HL-60/S4 treated with phorbol 12-myristate 13-acetate at 8.2 ng/mL for 4 days and 3 days (cell line): ENCODE data around the gene TUBB6.

Source experiments
- in situ Hi-C: fragments of 300-500 bp; cut with MboI; formaldehyde crosslinking; loops from 2 replicates; pipeline ENCODE4 v1.15.0; 2022; ENCODE audit warnings: low sequenced_read_pairs

TUBB6 gene

DNA sequence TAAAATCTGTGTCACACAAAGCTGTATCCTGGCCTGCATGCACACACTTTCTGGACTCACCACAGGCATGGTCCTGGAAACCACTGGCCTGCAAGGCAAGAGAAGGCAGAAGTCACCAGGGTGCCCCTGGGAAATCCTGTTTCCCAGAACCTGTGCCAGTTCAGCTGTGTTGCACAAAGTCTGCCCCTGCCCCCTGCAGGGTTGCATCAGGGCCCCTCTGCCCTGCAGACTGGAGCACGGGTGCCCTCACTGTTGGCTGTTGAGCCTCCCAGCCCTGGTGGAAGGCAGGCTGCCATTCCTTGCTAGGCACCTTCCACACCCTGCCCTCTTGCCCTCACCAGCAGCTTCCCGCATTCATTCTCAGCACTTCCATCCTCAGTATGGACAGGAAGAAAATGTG lies 18.0 kb upstream of the TUBB6 start:
- in situ Hi-C loops: no loop called here

DNA sequence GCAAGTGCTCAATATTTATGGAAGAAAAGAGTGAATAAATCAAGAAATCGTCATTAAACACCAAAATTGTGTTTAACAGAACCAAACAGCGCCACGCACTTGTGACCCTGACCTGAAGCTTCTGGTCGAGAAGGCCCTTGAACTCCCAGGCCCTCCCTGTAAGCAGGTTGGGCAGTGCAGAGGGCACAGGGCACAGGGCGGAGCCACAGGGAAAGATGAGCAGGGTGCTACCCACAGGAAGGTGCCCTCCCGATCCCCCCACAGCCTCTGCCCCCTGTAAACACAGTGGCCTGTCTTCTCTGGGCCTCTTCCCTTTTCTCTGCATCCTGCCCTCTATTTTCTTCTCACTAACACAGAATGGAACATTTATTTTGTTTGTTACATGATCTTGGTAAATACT lies 16.9 kb upstream of the TUBB6 start:
- in situ Hi-C loops: no loop called here

DNA sequence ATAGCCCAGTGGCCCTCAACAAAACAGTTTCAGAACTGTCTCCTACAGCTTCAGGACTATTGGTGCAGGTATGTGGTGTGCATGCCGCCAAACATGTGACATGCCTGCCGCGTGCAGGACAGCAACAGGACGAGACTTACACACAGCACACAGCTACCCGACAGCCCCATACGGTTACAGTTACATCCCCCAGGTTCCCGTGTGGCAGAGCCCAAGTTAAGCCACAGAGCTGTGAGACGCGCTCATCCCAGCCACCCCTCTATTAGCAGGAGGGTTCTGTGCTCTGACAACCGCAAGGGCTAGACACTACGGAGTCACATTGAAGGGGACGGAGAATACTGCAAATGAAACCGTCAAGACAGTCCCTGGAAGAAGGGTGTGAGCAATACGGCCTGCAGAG lies 16.4 kb upstream of the TUBB6 start:
- in situ Hi-C loops: no loop called here

DNA sequence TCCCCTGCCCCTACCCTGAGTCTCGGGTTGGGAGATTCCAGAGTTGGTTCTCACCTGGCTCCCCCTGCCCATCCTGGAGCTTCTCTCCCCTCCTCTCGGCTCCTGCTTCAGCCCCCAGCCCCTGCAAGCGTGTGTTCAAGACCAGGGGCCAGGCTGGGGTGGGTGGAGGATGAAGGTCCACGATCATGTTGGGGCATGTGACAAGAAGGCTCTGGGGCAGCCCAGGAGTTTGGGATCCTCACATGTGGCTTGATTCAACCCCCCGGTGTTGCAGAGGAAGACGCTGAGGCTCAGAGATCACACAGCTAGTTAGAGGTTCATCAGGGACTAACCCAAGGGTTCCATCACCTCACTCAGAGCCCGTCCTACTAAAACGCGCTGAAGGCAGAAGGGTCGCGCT lies 14.2 kb upstream of the TUBB6 start:
- in situ Hi-C loops: no loop called here

DNA sequence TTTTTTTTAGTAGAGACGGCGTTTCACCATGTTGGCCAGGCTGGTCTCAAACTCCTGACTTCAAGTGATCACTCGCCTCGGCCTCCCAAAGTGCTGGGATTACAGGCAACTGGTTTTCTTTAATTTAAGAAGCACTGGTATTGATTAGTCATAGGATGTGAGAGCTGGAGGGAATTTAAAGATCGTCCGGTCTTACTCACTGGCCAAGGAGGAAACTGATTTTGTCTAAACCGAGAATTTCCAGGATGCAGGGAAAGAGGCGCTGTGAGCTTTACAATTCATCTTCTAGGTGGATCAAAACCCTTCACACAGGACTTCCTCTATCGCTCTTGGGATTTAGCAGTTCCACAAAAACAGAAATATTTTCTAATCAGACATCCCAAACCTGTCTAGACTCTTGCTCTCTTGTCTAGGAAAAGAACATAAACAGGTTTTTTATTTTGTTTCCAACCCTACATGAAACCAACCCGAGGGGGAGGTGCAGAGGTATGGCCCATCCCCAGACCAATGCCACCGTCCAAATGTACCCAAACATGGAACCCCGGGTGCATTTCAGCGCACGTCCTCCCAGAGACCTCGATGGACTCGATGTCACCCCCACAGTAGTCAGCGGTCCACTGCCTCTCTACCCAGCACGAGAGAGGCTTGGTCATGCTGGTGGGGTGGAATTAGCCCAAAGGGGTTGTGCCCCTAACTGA lies 12.5 kb upstream of the TUBB6 start:
- in situ Hi-C loops: no loop called here

DNA sequence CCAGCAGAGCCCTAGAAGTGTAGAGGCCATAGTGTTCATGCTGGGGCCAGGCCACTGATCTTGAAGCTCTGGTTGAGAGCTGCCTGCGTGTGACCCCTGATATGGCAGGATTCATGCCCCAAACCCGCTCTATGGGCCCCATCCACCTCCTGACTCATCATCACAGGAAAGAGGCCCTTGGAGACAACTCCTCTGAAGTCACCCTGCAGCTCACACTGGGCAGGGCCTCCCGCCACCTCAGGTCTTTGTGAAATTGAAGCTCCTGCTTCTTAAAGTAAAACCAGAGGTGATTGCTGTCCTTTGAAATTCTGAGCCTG lies 12.0 kb upstream of the TUBB6 start:
- in situ Hi-C loops: no loop called here

DNA sequence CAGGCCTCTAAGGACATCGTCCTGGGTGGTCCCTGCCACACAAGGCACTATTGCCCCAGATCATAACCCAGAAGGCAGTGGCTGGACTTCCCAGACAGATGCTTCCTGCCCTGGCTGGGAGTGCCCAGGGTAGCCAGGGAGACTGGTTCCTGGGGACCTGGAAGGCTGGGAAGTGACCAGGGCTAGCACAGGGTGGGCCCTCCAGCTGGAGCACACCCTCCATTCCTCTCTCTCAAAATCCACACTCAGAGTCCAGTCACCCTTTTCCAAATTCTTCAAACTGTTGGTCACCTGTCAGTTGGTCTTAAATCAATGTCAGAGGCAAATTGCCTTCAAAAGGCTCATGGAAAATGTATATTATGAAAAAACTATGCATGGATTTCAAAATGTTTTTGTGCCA lies 11.6 kb upstream of the TUBB6 start:
- in situ Hi-C loops: no loop called here

DNA sequence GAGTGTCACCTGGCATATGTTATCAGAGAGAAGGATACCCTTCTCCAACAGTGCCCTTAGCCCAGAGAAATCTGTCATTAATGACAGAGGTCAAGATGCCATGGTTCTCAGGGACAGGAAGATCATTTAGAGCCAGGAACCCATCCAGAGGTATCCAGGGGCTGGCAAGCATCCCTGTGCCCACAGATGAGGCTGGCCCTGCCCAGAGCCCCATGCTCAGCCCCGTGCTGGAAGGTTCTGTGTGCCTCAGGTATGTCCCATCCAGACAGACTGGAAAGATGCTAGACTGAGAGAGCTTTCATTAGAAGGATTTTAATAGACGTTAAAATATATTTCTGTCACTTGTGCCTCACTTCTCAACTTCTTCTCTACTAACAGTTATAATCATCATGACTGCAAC lies 8.2 kb upstream of the TUBB6 start:
- in situ Hi-C loops: no loop called here

DNA sequence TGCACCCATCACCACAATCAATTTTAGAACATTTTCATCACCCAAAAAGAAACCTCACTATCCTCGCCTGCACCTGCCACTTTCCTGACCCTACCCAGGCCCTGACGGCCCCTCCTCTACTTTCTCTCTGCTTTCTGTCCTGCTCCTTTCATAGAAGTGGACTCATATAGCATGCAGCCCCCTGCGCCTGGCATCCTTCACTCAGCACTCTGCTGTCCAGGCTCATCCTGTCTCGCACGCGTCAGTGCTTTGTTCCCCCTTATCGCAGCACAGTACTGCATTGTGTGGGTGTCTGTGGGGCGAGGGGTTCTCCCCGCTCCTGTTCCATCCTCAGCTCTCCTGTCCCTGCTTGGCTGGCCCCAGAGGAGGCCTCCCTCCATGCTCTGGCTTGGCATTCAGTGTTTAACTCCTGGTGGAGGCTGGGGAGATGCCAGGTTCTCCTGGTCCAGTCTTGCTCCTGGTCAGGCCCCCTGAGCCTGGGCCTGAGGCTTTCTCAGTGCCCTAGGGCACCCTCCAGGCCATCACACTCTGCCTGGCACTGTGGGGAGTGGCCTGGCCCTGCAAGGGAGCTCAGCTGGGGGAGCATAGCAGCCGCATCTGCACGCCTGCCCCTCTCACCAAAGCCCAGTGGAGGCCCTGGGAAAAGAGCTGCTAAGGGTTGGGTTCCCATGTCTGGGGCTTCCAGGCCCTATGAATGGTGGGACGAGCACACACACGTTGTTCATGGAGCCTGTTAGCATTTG lies 6.6 kb upstream of the TUBB6 start:
- in situ Hi-C loops: no loop called here

DNA sequence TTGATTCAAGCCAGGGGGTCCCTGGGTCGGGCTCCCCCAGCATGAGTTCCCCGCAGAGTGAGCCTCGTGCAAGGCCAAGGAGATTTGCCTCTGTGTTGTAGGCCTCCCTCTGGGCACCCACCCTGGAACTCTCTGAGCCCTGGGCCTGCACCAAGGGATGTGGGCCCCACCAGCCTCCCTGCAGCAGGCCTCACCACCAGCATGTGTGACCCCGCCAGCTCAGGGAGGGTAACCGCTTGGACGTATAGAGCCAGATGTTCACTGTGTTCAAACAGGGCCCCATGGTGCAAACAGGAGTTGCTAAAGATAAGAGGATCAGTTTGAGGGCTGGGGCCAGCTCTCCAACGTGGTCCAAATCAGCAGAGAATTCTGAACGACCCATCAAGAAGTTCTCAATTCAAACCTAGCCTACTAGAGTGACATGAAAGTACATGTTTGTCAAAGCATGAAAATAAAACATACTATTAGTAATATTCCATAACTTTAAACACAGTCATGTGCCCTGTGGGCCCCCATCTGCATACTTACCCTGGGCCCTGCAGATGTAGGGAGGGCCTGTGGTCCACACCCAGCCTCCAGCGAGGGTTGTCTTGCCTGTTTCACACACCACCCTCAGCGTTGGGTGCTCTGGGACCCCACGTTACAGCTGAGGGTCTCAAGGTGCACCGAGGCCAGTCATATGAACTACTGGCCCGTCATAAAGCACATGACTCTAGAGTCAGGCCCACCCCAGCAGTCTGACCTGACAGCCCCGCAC lies 5.5 kb upstream of the TUBB6 start:
- in situ Hi-C loops: no loop called here

DNA sequence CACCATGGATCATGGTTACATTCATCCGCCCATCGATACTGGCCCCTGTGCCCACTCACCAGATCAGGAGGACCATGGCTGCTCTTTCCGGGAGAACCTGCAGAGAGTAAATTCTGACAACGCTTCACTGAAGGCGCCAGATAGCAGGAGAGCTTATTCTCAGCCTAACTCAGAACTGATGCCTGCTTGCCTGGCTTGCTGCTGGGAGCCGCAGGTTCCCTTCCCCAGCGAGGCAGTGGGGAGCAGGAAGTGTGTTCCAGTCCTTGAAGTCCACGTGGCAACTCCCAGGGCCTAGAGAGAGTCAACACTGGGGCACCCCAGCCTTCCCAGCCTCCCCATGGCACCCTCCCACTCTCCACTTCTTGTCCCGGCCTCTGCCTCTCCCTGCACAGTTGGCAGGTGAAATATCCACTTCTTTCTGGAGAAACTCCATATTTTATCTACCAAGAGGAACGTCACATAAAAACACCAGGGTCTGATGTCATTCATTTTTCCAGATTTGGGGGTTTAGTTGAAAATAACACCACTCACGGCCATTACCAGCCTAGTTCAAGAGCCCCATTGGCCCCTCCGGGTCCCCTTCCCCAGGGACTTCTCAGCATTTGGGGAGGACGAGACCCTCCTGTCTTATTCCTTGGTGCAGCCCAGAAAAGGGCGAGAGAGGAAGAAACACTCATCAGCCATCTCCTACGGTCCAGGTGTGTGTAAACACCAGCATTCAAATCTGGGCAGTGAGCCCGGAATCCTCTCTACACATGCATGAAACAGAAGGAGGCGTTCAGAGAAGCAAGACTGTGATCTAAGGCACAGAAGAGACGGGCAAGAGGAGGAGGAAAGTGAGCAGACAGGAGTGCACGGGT lies 3.5 kb upstream of the TUBB6 start:
- in situ Hi-C loops: no loop called here

DNA sequence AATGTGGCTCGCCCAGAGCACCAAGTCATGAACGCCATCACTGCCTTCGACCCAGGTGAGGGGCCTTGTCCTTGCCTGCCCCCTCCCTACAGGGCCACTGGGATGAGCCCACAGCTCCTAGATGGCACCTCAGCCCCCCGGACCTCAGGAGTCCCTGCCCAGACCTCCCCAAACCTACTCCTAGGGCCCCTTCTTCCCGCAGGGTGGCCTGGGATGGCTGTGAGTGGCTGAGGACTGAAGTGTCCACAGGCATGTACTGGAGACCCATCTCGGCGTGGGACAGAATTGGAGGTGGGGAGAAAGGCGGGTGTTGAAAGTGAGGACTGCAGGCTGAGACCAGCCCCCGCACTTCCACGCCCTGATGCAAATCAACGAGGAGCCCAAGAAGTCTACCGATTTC lies 2.8 kb upstream of the TUBB6 start:
- in situ Hi-C loops: no loop called here

DNA sequence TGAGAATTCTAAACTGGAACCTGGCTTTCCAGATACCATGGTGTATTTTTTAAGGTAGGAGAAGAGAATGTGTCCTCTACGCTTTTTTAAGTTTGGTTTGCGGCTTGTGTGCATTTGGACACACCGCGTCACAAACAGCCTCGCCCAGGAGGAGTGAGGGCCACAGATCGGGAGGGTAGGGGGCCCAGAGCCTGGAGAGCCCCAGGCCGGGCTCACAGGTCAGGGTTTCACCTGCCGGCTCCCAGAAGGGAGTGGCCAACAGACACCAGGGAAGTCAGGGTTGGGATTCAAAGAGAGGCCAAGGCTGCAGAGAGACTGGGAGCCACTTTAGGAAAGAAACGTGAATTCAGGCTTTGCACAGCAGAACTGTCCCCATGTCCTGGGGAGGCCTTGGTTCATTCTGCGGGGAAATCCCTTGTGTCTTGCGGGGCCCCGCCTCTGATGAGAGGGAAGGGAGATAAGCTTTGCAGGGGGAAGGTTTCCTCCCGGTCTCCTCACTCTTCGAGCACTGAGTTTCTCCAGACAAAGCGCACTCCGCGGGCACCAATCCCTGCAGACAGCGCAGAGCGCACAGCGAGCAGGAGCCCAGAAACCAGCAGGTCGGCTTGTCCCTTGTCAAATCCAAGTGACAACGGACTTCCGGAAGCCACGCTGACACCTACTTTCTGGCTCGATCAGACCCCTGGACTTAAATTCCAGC lies 2.0 kb upstream of the TUBB6 start:
- in situ Hi-C loops: no loop called here

DNA sequence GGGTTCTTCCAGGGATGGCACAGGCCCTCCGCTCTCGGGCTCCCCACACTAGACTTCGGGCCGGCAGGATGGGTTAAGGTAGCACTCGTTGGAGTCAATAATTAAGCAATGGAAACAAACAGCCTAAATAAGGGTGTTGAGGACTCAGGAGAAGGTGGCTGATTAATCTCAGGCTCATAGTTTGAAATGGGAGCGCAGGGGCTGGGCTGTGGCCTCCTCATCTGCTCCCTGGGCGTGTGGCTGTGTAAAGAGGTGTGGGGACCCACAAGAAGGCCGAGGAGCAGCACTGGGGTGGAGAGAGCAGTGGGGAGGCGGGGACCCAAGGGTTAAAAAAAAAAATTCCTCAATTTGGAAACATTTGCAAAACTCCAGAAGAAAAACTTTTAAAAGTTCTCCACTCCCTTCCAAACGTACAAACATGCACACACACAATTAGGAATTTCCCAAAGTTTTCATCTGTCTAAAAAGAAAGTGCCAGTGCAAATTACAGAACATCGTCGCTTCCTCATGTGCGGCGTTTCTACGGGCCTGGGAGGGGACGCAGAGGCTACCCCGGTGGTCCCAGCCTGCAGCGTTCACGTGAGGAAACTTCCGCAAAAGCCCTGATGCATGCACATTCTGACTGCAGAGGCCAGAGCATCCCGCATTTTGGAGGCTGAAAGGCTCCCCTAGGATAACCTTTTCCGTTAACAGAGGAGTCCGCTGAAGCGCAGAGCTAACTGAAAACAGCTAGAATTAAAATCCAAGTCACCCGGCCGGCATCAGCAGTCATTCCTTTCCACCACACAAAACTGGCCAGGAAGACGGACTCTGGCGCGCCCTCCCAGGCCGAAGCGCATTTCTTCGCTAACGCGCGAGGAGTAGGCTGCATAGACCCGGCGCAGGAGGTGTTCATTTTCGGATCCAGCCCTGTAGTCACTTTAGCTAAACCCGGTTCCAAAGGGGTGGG lies 1.0 kb upstream of the TUBB6 start:
- in situ Hi-C loops: no loop called here

DNA sequence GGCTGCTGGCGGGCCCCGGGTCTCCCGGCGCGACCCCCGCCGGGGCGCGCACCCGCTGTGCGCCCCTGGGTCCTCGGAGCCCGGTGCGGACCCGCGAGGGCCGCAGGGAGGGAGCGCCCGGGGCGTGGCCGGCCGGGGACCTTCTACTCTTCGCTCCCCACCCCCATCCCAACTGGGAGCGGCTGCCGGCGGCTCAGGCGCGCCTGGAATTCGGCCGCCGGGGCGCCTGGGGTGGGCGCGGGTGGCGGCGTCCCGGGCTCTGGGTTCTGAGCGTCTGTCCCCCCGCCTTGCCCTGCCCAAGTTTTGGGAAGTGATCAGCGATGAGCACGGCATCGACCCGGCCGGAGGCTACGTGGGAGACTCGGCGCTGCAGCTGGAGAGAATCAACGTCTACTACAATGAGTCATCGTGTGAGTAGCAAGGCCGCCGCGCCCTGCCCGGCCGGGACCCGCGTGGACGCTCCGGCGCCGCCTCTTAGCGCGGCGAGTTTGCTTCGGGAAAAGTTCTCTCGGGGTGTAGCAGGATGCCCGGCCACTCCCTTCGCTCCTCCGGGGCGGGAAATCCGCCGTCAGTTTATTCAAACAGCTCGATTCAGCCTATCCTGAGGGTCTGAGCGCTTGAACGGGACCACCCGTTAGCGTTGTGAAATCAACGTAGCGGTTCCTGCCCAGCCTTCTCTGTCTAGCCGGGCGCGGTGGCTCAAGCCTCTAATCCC lies 502 bp downstream of the TUBB6 start:
- in situ Hi-C loops: no loop called here

DNA sequence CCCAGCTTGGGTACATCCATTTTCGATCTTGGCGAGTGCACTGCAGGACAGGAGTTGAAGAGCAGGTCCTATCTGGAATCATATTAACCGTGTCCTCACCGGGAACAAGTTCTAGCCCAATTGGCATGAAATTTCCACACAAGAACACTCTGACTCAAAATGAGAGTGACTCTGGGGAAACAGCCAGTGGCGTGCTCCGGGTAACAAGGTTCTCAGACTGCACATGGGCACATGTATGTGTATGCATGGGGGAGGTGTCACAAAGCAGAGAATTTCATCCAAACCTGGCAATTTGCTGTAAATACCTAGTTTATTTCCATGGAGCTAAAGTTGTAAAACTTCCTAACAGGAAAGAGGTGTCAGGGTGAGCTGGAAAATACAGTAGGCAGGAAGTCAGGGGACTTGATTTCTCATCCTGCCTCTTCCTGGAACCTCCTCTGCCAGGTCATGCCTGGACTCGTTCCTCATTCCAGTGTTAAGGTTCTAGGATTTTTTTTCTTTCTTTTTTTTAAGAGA lies 1.7 kb downstream of the TUBB6 start:
- in situ Hi-C loops: no loop called here

DNA sequence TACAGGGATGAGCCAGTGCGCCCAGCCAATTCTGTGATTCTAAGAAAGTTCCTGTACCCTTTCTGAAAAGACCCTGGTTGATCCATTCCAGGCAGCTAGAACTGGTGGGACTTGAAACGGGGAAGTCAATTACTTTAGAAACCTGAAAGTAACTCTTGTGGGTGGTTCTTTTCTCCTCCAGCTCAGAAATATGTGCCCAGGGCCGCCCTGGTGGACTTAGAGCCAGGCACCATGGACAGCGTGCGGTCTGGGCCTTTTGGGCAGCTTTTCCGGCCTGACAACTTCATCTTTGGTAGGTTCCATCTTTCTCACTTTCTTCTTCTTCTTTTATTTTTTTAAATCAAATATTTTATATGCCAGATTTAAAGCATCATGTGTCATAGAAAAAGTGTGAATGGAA lies 2.7 kb downstream of the TUBB6 start:
- in situ Hi-C loops: no loop called here

DNA sequence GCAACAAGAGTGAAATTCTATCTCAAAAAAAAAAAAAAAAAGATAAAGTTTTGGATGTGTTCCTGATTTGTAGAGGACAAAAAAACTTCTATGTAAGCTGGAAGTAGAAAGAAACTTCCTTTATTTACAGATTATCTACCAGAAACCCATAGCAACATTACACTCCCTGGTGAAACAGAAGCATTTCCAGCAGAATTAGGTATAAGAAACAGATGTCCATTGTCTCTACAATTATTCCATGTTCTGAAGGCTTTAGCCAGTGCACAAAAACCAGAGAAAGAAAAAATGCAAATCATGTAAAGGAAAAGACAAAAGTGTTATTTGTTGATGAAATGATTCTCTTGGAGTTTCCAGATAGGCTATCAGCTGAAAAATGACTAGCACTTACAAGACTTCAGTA lies 4.9 kb downstream of the TUBB6 start:
- in situ Hi-C loops: no loop called here
